Epidermal melanocyte (primary cell): ENCODE results near the gene TMEM135.
A peak's percentile ranks its signal among the peaks of the same experiment; 100 is the strongest.
"Not testable (repeated sequence)": the region's sequence is repeated elsewhere in the genome, so short reads cannot be mapped to it uniquely, and the experiment has no call there.

Experiments used
- DNase-seq: peaks from one replicate; pipeline ENCODE4 v3.0.0; 2011; ENCODE audit warnings: low spot score; ENCODE audit not compliant: insufficient read length

Gene TMEM135

GRCh38 chr11:87037450-87038234 lies at the start of gene TMEM135:
Gene TMEM135, plus strand, starts transcription at chr11:87037934. Its CDS starts 112 bp downstream, at chr11:87038046.
- peak; percentile 93 for DNase-seq

GRCh38 chr11:86988351-86988881 lies 49.3 kb upstream of the TMEM135 start:
- no peak for DNase-seq

GRCh38 chr11:86990031-86990430 lies 47.7 kb upstream of the TMEM135 start:
- no peak for DNase-seq

- no peak for DNase-seq
Measured at GRCh38 chr11:86990515-86990914, 47.2 kb upstream of the TMEM135 start.

- no peak for DNase-seq
Measured at GRCh38 chr11:86991341-86991740, 46.4 kb upstream of the TMEM135 start.

- DNase-seq: not testable (repeated sequence)
Measured at GRCh38 chr11:86992340-86992739, 45.4 kb upstream of the TMEM135 start.

GRCh38 chr11:86993031-86993430 lies 44.7 kb upstream of the TMEM135 start:
- DNase-seq: no peak

- no peak for DNase-seq
Measured at GRCh38 chr11:86996953-86997570, 40.7 kb upstream of the TMEM135 start.

GRCh38 chr11:86999388-86999787 lies 38.3 kb upstream of the TMEM135 start:
- DNase-seq: no peak

GRCh38 chr11:86999859-87000753 lies 37.6 kb upstream of the TMEM135 start:
- DNase-seq: no peak

- DNase-seq: no peak
Measured at GRCh38 chr11:87002918-87003317, 34.8 kb upstream of the TMEM135 start.

GRCh38 chr11:87004281-87004680 lies 33.5 kb upstream of the TMEM135 start:
- DNase-seq: not testable (repeated sequence)

- DNase-seq: no peak
Measured at GRCh38 chr11:87005569-87005921, 32.2 kb upstream of the TMEM135 start.

- no peak for DNase-seq
Measured at GRCh38 chr11:87006035-87006434, 31.7 kb upstream of the TMEM135 start.

GRCh38 chr11:87007963-87008362 lies 29.8 kb upstream of the TMEM135 start:
- DNase-seq: no peak

- no peak for DNase-seq
Measured at GRCh38 chr11:87012089-87012488, 25.6 kb upstream of the TMEM135 start.

- no peak for DNase-seq
Measured at GRCh38 chr11:87012673-87013072, 25.1 kb upstream of the TMEM135 start.

- DNase-seq: no peak
Measured at GRCh38 chr11:87013912-87014825, 23.6 kb upstream of the TMEM135 start.

GRCh38 chr11:87015645-87016044 lies 22.1 kb upstream of the TMEM135 start:
- DNase-seq: no peak

GRCh38 chr11:87019613-87020271 lies 18.0 kb upstream of the TMEM135 start:
- no peak for DNase-seq
